LNCAP (cell line): Measurements from ENCODE around the gene SMIM41.

ENCODE experiments used
- TF ChIP-seq, protein P1 (sequence below): fragments of 450-650 bp; IDR thresholded peaks from 2 replicates; pipeline ENCODE4 v1.5.1; 2017; ENCODE audit warnings: mild to moderate bottlenecking

The SMIM41 gene

DNA sequence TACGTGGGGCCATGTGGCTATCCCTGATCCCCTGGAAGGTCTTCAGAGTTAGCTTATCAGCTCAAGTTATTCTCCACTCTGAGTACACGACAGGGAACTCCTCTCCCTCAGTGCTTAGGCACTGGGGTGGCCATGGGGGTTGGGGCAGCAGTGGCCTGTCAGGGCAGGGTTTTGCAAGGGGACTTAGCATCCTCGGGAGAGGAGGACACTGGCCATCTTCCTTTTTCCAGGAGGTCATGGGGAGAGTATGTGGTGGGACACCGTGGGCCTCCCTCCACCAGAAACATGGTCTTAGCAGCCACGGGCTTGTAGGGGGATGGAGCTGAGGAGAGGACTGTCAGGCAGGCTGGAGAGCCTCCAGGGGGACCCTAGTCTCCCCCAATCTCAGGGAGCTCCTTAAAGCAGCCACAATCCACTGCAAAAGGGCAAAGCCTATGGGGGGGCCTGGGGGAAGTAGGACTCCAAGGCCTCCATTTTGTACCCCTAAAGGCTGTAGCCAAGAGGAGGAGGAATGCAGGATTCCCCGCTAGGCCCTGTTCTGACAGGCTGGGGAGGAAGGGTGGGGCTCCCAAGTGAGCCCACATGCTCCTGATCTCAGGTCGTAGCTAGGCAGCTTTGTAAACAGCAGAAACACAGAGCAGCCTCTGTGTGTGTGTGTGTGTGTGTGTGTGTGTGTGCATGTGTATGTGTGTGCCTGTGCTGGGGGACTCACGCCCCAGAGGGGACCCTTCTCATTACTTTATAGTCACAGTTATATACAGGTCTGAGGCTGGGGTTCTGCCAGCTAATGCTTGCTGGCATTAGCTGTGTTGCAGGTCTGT, 75.8 kb downstream of the SMIM41 start:
- TF ChIP-seq, protein P1, sequence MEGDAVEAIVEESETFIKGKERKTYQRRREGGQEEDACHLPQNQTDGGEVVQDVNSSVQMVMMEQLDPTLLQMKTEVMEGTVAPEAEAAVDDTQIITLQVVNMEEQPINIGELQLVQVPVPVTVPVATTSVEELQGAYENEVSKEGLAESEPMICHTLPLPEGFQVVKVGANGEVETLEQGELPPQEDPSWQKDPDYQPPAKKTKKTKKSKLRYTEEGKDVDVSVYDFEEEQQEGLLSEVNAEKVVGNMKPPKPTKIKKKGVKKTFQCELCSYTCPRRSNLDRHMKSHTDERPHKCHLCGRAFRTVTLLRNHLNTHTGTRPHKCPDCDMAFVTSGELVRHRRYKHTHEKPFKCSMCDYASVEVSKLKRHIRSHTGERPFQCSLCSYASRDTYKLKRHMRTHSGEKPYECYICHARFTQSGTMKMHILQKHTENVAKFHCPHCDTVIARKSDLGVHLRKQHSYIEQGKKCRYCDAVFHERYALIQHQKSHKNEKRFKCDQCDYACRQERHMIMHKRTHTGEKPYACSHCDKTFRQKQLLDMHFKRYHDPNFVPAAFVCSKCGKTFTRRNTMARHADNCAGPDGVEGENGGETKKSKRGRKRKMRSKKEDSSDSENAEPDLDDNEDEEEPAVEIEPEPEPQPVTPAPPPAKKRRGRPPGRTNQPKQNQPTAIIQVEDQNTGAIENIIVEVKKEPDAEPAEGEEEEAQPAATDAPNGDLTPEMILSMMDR: no peak

DNA sequence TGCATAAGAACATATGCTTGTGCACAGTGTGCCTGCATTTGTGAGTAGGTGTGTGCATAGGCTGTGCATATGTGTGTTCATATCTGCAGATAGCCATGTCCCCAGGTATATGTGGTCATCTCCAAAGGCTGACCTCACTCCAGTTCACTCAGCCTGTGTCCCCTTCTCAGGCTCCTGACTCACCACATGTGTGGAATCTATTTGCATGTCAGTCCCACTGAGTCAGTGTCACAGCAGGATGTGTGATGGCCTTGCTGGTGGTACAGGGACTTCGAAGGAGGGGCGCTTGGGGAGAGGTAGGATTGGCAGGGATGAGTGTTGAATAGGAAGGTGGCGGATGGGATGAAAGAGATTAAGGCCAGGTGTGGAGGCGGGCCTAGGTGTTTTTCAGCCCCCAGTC, 76.8 kb downstream of the SMIM41 start:
- TF ChIP-seq, protein P1: no peak

DNA sequence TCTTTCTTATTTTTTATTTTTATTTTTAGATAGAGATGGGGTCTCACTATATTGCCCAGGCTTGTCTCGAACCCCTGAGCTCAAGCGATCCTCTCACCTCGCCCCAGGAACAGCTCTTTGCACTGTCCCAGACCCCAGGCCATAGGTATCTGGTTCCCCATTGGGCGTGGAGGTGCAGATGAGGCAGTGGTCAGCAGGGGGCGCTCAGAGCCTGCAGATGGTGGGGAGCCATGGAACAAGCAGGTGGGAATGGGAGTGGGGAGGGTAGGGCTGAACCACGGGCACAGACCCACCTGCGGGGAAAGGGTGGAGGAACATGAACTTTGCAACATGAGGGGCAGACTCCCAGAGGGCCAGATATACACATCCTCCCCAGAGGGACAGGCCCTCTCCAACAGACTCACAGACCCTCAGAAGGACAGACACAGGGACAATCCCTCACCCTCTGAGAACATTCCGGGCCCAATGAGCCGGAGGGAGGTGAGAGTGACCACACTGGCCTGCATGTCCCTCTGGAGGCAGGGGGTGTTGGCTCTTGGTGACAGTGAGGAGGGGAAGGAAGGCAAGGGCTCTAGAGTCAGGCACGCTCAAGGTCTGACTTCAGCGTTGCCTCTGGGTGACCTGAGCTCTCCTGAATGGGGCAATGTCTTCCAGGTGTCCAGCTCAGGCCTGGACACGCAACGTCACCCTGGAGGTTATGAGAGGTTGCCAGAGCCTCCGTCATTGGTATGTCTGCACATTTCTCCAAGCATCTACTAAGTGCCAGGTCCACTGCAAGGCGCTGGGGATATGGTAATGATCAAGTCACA, 77.5 kb downstream of the SMIM41 start:
- TF ChIP-seq, protein P1: peak; percentile 98

DNA sequence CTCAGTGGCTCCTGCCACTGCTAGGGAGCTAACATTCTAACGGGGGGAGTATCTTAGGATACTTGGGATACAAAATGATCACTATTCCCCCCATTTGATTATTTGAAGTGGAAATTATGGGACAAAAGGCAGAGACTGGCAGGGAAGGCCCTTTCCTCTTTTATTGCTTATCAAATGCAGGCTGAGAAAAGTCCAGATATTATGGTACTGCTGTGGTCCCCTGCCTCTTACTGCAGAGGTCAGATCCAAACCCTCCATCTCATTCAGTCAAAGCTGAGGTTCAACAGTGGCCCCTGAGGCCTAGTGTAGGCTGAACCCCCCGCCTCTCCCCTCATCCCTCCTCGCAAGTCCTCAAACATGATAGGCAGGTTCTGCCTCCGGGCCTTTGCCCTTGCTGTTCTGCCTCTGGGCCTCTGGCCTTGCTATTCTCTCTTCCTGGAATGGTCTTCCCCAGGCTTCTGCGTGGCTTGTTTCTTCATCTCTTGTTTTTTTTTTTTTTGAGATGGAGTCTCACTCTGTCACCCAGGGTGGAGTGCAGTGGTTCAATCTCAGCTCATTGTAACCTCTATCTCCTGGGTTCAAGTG, 78.2 kb downstream of the SMIM41 start:
- TF ChIP-seq, protein P1: no peak
